Ovary (tissue), 3 donors: ENCODE measurements around the gene SPDYC.

ENCODE experiments used
- EP300 ChIP-seq: sonication (generic); formaldehyde crosslinking; IDR thresholded peaks from one replicate; pipeline ENCODE4 v1.6.1; 2017; ENCODE audit warnings: antibody characterized with exemption
- TF ChIP-seq, protein P1 (sequence below), 3 donors: fragments of 450-650 bp in 2 of 3; fragments of 200-600 bp in 1 of 3; IDR thresholded peaks; one replicate each; pipeline versions ENCODE4 v1.5.1 to v1.8.0; 2016 to 2022; ENCODE audit warnings: antibody characterized with exemption in 3 of 3, mild to moderate bottlenecking in 1 of 3
- donor health status: DM: no; HTN: no; CAD: no.

DNA sequence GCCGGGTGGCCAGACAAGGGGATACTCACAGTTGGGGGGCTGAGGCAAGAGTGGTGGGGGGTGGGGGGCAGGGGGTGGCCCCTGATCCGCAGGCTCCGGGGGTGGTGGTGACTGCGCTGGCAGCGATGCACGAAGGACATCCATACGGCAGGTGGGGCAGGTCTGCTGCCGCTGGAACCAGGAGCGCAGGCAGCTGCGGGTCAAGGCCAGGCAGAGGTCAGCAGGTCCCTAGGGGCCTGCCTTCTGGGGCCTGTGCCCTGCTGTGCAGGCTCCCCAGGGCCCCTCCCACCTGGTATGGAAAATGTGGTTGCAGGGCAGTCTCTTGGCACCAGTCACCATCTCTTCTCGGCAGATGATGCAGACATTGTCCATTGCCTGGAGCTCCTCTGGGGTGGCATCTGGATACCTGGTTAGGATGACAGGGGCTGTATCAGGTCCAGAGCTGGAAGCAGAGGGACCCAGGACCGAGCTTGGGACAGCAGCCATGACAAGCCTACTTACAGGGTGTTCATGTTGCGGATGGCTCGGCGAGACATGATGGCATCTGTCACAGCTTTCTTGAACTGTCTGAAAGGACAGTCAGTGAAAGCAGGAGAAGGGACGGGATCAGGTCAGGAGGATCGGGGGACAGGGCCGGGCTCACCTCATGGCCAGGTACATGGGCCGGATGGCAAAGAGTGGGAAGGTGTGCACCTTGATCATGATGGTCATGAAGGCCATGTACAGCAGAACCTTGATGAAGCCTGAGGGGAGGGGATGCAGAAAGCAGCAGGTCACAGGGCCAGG, 39.2 kb upstream of the SPDYC start:
- TF ChIP-seq, protein P1, sequence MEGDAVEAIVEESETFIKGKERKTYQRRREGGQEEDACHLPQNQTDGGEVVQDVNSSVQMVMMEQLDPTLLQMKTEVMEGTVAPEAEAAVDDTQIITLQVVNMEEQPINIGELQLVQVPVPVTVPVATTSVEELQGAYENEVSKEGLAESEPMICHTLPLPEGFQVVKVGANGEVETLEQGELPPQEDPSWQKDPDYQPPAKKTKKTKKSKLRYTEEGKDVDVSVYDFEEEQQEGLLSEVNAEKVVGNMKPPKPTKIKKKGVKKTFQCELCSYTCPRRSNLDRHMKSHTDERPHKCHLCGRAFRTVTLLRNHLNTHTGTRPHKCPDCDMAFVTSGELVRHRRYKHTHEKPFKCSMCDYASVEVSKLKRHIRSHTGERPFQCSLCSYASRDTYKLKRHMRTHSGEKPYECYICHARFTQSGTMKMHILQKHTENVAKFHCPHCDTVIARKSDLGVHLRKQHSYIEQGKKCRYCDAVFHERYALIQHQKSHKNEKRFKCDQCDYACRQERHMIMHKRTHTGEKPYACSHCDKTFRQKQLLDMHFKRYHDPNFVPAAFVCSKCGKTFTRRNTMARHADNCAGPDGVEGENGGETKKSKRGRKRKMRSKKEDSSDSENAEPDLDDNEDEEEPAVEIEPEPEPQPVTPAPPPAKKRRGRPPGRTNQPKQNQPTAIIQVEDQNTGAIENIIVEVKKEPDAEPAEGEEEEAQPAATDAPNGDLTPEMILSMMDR (IDR thresholded peaks at IDR 0.05), result no peak
- TF ChIP-seq EP300, result no peak
